C1 segment of cervical spinal cord (tissue), 14 donors: ENCODE measurements around the gene LSG1.
"Not testable (repeated sequence)": the region's sequence is repeated elsewhere in the genome, so short reads cannot be mapped to it uniquely, and the experiment has no call there.

Experiments
- DNase-seq, 14 donors: peaks; one replicate each; lab custom pipeline; 2025; lab: John Stamatoyannopoulos, UW

LSG1 gene

DNA sequence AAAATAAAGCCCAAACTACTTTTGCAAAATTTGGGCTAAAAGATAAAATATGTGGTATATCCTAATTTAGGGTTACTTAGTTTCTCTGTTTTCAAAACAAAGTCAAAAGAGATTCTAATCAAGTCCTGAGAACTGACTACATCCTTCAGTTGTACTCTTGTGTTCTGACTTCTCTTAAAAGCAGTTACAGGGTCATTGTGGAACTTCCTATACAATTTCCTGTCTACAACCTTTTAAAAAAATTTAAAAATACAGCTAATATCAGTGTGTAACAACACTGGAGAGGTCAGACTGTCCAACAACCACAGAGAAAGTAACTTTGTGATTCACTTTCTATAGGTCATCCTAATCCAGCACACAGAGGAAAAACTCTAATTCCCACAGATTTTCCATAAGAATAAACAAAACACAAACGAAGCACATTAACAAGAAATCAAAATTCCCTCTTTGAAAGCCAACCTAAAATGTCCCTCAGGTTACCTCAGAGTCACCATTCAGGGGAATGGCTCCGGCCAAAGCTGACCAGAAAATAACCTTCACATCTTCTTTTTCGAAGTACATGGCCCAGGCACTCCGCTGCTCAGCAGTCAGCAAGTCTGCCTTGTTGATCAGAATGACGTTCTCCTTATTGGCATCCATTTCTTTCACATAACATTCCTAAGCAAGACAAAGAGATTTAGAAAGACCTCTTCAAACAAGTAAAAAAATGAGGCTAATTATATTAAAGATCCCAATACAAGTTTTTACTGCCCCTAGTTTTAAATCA lies 13.3 kb downstream of the LSG1 start:
- no peak for DNase-seq

DNA sequence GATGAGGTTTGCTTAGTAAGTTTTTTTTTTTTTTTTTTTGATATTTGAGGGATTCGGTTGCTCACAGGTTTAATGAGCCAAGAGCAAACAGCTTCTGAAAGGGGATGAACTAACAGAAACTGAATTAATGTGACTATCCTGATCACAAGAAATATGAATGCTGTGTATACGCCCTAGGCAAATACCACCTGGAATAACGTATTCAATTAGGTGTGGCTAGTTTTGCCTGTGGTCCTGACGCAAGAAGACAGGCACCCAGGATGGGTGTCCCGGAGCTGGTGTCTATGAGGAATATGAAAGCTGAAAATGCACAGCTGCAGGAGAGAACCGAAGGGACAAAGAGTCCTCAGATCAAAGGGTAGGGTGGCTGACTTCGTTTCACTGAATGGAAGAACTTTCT lies 14.6 kb downstream of the LSG1 start:
- no peak for DNase-seq

DNA sequence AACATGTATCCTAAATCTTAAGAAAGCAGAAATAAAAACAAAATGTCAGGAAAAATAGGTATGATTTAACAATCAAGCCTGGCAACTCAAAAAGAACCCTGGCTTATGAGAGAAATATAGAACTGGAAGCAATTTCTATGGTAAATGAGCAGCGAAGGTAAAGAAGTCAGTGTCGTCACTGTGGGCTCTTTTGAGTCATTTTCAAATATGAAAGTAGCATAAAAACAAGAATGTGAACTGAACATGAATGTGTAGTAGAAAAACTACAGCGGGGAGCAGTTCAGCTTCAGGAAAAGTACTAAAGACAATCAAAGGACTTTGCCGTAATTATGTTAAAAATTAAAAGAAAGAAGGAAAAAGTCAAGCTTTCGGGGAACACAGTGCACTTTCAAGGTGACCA lies 17.5 kb downstream of the LSG1 start:
- DNase-seq: no peak

GRCh38 chr3:194647747-194648146 lies 24.2 kb downstream of the LSG1 start:
- no peak for DNase-seq

- no peak for DNase-seq
These were observed 29.2 kb downstream of the LSG1 start for GRCh38 chr3:194642769-194643168.

- no peak for DNase-seq
These were observed 31.2 kb downstream of the LSG1 start for GRCh38 chr3:194640829-194641228.

DNA sequence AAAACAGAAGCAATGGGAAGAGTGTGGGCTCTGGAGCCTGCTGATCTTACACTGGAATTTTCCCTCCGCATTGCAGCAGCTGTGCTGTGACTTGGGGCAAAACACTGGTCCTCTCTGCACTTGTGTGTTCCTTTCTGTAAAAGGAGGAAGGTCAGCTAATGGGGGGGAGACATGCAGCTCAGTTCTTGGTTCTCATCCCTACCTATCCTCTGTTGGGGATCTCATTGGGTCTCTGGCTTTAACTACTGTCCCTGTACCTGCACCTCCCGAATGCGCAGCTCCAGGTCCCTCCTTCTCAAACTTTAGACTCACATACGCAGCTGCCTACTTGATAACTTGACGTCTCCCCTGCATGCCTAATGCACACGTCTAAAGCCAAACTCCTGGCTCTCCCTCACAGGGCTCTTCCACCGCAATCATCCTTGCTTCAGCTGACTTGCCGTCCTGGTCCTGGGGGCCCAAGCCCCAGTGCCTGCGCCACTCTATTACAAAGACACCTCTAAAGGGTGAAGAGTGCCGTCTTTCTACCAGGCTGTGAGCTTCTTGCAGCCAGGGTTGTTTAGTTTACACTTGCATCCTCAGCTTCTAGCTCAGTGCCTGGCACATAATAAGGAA lies 32.9 kb downstream of the LSG1 start:
- no peak for DNase-seq

DNA sequence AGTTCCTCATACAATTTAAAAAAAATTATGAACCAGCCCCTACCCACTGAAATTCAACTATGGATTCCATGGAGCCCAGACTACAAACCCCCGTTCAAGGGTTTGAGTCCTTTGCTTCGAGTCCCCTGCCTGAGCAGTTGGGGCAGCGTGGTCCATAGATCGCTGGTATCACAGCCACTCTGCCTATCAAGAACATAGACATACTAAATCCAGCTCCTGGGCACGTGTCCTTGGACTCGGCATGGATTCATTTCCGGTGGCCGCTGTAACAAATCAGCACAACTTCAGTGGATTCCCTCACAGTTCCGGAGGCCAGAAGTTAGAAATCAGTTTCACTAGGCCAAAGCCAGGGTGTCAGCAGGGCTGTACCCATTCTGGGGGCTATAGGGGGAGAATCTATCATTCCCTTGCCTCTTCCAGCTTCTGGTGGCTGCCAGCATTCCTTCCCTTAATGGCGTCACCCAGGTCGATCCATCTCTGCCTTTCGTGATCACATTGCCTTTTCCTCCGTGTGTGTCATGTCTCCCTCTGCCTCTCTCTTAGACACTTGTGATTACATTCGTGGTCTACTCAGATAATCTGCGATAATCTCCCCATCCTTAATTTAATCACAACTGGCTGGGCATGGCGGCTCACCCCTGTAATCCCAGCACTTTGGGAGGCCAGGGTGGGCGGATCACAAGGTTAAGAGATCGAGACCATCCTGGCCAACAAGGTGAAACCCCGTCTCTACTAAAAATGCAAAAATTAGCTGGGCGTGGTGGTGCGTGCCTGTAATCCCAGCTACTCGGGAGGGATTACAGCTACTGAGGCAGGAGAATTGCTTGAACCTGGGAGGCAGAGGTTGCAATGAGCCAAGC lies 34.2 kb downstream of the LSG1 start:
- no peak for DNase-seq

DNA sequence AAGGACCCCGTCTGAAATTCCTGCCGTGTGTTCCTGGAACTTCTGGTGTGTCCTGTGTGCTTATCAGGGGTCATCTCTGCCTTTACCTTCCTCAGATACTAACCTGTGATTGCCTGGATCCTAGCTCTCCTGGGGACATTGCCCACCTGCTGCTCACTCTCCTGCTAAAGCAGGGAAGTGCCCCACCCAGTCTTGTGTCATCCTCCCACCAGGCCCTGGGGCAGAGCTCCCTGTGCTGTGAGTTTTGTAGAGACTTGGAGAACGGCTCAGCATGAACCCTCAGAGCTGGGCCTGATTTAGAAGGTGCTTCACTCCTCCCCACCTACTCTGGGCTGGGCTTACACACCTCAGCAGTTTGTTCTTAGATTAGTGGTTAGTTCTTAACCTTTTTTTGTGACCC lies 34.9 kb downstream of the LSG1 start:
- no peak for DNase-seq

DNA sequence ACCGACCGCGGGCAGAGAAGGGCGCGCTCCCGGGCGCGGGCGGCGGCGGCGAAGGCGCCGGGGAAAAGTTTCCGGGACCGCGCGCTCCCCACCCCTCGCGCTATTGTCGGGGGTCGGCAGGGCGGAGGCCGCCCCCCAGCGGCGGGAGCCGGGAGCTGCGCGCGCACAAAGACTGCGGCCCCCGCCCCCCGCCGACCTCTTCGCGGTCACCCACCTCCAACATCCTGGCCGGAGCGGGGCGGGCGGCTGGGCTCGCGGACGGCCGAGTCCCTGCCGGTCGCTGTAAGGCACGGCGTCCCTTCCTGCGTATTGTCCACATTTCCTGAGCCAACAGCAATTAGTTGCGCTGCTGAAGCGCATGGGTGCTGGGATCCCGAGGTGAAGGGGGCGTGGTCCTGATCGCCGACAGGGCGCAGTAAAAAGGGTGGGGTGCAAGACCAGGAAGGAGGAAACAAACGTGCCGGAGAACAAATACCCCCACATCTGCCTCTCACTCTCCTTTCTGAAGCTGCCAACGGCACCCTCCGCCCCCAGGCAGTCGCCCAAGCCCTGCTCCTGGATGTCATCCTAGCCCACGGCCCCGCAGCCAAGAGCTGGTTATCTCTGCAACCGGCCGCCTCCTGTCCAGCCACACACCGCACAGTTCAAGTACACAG lies 38.5 kb downstream of the LSG1 start, which contains the start of gene TMEM44:
Gene TMEM44, minus strand, starts transcription at position 71 of the 656 bp plus-strand sequence. CDS start 204 bp downstream, outside the sequence.
- peak in 5 of 14 donors; percentile 2 to 52 (median 22) for DNase-seq

- no peak for DNase-seq
These were observed 39.1 kb downstream of the LSG1 start for GRCh38 chr3:194632809-194633348.

DNA sequence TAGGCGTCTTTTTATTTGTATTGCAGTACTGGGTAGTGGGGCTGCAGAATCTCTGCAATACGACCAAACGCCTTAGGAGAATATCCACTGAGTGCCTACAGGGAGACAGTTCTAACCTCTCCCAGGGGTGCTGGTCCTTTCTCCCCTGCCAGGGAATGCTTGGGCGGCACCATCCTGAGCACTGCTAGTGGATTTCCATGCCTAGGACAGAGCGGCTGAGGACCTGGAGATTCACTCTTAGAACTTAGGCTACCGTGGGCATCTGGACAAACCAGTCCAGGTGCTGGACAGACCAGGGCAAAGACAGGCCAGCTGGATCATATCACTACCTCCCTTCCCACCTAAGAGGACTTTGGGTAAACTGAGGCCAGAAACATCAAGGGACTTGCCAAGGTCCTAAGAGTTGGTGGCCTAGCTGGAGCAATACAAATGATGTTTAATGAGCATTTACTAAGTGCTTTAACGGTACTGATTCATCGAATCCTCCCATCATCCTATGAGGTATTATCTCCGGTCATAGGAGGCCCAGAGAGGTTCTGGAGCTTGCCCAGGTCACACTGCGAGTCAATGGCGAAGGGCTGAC lies 39.7 kb downstream of the LSG1 start:
- no peak for DNase-seq

- DNase-seq: no peak
These were observed 40.3 kb downstream of the LSG1 start for GRCh38 chr3:194631696-194632095.

GRCh38 chr3:194630681-194631080 lies 41.3 kb downstream of the LSG1 start:
- DNase-seq: not testable (repeated sequence)

DNA sequence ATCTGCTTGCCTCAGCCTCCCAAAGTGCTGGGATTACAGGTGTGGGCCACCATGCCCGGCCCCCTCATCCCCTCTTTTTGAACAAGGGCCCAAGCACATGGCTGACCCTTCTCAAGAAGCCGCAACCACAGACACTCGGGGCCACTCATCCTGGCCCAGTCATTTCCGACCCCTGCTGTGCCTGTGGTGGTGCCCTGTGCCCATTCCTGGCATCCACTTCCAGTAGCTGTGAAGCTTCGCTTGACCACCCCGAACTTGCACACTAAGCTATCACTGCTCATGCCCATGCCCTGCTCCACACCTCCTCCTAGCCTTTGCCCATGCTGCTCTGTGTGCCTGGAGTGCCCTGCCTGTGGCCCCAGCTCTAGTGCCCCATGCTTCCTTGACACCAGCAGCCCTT lies 47.0 kb downstream of the LSG1 start:
- DNase-seq: no peak

- DNase-seq: no peak
These were observed 48.3 kb downstream of the LSG1 start for GRCh38 chr3:194623449-194624290.

DNA sequence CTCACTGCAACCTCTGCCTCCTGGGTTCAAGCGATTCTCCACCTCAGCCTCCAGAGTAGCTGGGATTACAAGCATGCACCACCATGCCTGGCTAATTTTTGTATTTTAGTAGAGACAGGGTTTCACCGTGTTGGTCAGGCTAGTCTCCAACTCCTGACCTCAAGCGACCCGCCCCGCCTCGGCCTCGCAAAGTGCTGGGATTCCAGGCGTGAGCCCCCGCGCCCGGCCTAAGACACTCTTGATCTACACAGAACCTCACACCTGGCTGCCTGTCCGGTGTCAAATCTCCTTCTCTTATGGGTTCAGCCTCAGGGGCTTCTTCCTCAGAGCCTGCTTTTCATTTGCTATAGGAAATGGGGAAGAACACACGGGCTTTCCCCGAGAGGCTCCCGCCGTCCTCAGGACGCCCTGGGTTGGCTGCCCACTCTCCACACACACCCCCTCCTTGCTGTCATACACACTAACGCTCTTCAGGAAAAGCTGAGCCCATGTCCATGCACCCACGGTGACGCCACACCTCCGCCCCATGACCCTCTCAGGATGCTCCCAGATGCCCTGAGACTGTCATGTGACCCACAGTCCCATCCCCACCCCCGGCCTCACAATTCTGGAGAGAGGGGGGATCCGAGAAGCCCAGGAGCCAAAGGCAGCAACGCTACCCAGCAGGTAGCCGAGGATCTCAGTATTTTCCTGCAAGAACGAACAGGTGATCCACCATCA lies 49.2 kb downstream of the LSG1 start:
- no peak for DNase-seq

DNA sequence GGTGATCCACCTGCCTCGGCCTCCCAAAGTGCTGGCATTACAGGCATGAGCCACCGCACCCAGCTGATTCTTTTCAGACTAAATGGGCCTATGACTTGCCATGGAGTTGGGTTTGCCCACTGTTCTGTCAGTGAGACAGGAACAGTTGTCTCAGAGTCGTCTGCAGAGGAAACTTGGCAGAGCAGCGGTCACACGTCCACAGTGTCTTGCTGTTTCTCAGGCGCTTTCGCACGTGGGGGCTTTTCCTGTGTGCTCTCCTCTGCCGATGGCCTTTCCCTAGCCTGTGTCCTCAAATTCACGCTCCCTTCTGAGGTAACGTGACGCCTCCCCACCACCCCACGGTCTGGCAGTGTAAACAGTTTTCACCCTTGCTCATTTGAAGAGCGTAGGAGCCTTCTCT lies 50.0 kb downstream of the LSG1 start:
- no peak for DNase-seq

DNA sequence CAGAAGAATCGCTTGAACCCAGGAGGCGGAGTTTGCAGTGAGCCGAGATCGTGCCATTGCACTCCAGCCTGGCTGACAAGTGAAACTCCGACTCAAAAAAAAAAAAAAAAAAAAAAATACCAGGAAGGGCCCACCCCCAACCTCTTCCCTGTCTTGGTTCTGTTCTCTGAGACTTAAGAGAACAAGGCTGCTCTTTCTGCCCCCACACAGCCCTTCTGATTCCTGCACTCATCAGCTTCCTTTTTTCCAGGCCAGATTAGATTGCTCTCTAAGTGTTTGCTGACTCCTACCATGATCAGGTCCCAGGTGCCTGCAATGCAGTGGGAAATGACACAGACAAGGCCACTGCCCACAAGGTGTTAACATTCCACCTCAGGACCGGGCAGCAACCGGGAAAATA lies 51.8 kb downstream of the LSG1 start:
- DNase-seq: no peak

DNA sequence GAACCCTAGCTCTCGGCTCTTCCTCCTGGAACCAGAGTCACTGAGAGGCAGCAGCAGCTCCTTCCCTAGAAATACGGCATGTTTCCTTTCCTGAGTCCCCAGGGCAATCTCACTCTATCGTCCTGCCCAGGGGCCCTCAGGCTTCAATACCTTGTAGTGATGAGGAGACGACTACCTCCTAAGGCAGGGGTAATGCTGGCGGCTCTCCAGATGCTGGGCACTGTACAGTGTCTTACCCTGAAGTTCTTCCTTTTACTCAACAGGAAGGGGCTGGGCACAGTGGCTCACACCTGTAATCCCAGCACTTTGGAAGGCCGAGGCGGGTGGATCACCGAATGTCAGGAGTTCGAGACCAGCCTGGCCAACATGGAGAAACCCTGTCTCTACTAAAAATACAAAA lies 52.2 kb downstream of the LSG1 start:
- no peak for DNase-seq
